DOHH2 (cell line): ENCODE measurements around the gene SPRR2G.

Experiments
- CTCF ChIP-seq: fragments of 200-600 bp; sonication (generic); IDR thresholded peaks from one replicate; pipeline ENCODE4 v1.5.1; 2014; ENCODE audit warnings: antibody characterized with exemption, mild to moderate bottlenecking, low read depth, low read length; ENCODE audit not compliant: poor library complexity, severe bottlenecking
- EZH2phosphoT487 ChIP-seq: fragments of 200-600 bp; sonication (generic); IDR thresholded peaks from 2 replicates; pipeline ENCODE4 v1.6.1; 2017; ENCODE audit warnings: borderline replicate concordance, mild to moderate bottlenecking, antibody characterized with exemption, low read length, moderate library complexity, mixed read lengths

DNA sequence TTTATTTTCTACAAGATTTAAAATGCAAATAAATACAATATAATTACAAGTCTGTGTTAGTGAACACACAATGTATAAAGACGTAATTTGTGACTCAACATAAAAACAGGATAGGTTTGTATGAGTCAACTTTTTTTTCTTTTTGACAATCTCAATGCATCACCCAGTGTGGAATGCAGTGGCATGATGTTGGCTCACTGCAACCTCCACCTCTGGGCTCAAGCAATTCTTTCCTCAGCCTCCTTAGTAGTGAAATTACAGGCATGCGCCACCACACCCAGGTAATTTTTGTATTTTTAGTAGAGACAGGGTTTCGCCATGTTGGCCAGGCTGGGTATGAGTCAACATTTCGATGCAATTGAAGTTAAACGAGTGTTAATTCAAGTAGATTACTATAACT lies 50.4 kb downstream of the SPRR2G start:
- no peak for TF ChIP-seq CTCF
- no peak for TF ChIP-seq EZH2phosphoT487
